GM18526 (cell line): ENCODE results near the gene METTL17.

Source experiments
- POLR2A ChIP-seq: IDR thresholded peaks from 3 replicates; pipeline ENCODE4 v1.6.1; 2011; ENCODE audit not compliant: insufficient read length; ENCODE audit errors: extremely low read depth

Gene METTL17

GRCh38 chr14:21034707-21035106, 44.9 kb downstream of the METTL17 start, which contains the start of gene RNASE13:
Gene RNASE13 (minus strand): TSS chr14:21034807. CDS start chr14:21034288, 519 bp downstream.
- TF ChIP-seq POLR2A, result no peak

DNA sequence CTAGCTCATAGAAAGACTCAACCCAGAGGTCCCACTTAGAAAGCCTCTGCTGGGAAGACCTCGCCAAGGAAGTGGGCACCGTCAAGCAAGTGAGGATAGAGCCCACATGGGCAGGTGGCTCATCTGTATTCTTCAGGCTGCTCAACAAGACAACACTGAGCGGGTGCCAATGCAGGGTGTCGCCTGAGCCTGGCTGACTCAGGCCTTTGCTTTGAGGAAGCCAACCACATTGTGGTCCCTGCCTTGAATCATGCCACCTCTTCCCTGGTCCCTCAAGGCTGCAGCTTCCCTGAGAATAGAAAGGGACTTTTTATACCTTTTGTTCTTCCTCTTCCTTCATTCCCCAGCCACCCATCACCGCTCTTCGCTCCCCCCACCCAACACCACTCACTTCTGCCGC, 47.0 kb downstream of the METTL17 start:
- no peak for TF ChIP-seq POLR2A

DNA sequence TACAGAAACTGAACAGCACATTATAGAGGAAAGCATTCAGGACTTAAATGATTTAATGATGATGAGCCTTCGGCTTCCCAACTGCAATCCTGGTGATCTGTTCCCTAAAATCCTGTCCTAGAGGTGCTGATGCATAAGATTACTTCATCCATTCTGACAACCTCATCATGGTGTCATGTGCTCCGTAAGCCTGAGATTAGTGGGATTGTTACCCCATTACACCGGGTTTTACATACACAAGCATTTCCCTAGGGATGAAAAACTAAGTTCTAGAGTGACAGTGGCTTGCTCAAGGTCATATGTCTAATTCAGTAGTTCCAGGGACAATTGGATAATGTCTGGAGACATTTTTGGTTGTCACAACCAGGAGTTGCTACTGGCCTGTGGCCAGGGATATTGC, 47.4 kb downstream of the METTL17 start:
- TF ChIP-seq POLR2A, result no peak

DNA sequence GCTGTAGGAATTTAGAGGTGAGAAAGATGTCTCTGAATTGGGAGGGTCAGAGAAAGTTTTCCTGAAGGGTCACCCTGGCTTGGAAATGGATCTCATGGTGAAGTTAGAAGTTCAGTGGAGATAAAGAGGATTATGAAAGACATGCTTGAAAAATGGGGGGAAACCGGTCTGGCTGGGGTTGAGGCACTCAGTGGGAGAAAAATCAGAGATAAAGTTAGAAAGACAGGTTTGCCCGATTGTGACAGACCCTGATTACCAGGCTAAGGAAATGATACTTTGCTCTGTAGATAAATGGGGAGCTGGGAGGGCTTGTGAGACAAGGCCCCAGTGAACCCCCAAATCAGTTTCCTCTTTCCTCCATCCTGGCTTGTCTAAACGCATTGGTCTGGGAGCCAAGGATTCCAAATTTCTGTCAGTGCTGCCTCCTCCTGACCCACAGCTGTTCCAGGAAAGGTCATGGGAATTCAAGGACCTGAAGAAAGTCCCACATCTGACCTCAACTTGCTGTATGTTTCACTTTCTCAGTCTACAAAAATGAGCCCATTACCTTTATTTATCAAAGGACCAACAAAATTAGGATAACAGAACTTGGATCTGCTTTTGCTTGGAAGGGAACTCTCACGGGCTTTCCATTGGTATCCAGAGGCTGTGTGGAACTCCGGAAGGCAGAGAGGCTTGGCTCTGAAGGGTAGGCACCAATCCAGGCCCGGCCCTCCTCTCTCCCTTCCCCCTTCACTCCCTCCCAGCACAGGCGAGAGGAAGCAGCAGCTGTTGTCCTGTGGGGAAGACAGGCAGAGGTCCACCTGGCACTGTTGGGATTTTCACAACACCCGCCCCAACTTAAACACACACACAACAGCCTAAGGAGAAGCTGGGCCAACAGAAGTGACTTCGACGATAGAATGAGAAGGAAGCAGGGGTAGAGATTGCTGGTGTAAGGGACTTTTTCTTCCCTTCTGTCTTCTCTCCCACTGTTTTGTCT, 49.0 kb downstream of the METTL17 start:
- no peak for TF ChIP-seq POLR2A

DNA sequence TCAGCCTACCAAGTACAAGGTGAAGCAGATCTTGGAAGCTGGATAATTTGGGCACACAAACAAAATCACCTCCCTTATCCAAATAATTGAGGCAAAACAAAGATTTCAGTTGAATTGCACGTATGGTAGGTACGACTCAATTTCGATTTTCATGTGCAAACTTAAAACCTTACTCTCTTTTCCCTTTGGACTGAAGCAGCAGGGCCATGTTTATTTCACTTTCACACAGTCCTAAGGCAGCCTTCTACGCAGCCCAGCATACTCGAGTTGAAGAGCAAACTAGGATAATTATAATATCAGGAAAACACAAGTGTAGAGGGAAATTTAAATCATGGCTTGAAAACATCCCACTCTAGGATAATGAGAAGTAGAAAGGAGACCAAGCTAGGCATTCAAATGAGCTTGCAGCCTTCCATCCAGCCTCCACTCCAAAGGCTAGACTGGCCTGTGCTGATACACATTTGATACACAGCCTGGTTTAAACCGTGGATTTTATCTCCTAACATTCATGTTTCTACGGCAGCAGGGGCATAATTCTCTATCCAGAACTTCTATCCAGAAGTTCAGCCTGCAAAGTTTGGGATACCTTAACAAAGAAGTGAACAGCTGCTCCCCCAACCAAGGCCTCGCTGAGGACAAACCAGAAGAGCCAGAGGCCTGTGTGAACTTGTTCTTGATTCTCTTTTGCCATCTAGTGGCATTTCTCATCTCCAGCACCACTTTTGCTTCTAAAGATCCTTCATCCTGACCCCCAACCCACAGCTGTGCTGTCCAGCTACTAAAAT, 50.0 kb downstream of the METTL17 start:
- no peak for TF ChIP-seq POLR2A

DNA sequence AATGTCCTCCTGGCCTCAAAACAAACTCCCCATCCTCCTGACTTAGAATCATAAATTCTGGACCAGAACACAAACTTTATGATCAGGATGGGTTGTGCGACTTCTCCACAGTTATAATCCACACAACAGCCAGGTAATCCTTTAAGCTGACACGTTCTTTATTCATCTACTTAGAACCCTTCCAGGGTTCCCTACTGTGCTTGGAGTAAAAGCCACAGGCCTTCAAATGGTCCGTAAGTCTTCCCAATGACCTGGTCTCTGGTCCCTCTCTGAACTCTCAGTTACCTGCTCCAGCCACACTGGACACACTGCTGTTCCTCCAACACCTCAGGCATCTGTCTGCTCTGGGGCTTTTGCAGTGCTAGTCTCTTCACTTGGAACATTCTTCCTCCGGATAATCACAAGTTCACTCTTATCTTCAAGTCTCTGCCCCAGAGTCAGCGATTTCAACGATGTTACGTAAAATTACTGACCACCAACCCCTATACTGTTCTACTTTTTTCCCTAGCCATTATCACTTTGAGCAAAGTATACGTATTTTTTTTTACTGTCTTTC, 50.7 kb downstream of the METTL17 start:
- no peak for TF ChIP-seq POLR2A

GRCh38 chr14:21041676-21042433, 52.1 kb downstream of the METTL17 start, which contains the start of gene RNASE7:
Gene RNASE7 (plus strand): TSS chr14:21042362. CDS start chr14:21042993, 631 bp downstream.
- TF ChIP-seq POLR2A, result no peak

DNA sequence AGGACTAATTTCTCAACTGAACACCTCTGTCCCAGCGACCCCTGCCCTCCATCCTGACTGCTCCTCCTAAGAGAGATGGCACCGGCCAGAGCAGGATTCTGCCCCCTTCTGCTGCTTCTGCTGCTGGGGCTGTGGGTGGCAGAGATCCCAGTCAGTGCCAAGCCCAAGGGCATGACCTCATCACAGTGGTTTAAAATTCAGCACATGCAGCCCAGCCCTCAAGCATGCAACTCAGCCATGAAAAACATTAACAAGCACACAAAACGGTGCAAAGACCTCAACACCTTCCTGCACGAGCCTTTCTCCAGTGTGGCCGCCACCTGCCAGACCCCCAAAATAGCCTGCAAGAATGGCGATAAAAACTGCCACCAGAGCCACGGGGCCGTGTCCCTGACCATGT, 53.1 kb downstream of the METTL17 start:
- no peak for TF ChIP-seq POLR2A

GRCh38 chr14:21043387-21043973, 53.7 kb downstream of the METTL17 start:
- no peak for TF ChIP-seq POLR2A

DNA sequence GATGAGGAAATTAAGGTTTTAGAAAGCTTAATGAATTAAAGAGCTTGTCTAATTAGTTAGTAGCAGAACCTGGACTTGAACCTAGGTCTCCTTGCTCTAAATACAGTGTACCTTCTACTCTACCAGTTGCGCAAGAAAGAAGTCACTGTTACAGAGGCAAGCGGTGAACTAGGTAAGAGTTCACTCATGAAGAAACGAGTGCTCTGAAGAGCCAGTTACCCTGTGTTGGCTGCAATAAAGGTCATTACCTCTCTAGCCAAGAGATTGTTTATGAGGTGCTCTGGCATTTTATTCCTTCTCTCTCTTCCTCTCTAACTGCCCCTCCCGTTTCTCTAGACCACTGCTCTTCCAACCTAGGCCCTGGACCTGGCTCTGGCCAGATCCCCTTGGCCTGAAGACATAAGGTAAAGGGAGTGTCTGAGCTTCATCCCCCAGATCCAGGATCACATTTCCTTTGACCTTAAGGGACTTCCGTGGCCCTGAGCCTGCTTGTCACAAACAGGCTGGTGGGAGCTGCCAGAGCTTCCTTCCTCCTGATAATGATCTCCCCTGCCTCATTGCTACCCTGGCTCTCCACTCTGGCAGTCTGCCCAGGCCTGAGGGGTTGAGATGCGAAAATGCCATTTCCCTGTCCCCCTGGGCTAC, 54.3 kb downstream of the METTL17 start:
- no peak for TF ChIP-seq POLR2A
